Neural crest cell (in vitro differentiated cells): Measurements from ENCODE around the gene AHI1. TPM values are rescaled to one million over a fixed set of nuclear protein-coding genes. Genes with fewer than 3 reads are reported as not detected.

Experiments used
- DNase-seq: peaks from one replicate; pipeline ENCODE4 v3.0.0; 2021; ENCODE audit warnings: low read depth, mixed read lengths, low spot score
- H3K27ac Mint-ChIP-seq: one replicate; pipeline ENCODE4 v1.8.0; 2021; ENCODE audit warnings: mild to moderate bottlenecking, mixed read lengths; ENCODE audit not compliant: unreplicated experiment
- H3K27me3 Mint-ChIP-seq: 2 replicates; pipeline ENCODE4 v1.8.0; 2021; ENCODE audit warnings: low read depth, mild to moderate bottlenecking, mixed read lengths
- H3K36me3 Mint-ChIP-seq: 2 replicates; pipeline ENCODE4 v1.8.0; 2021; ENCODE audit warnings: low read depth, mild to moderate bottlenecking, mixed read lengths
- H3K4me1 Mint-ChIP-seq: 2 replicates; pipeline ENCODE4 v1.8.0; 2021; ENCODE audit warnings: mixed read lengths
- H3K4me3 Mint-ChIP-seq: one replicate; pipeline ENCODE4 v1.8.0; 2021; ENCODE audit warnings: mild to moderate bottlenecking, mixed read lengths
- H3K9me3 Mint-ChIP-seq: 2 replicates; pipeline ENCODE4 v1.8.0; 2021; ENCODE audit warnings: mixed read lengths
- CTCF ChIP-seq: fragments of 200-600 bp; sonication (generic); conservative IDR thresholded peaks from 2 replicates; pipeline ENCODE4 v1.5.0; 2021; ENCODE audit warnings: antibody characterized with exemption, mild to moderate bottlenecking
- total RNA-seq: library from RNA; stranded (reverse); gene quantifications from 2 replicates; pipeline ENCODE4 v1.2.1, GENCODE V29; 2021

The AHI1 gene
- total RNA-seq, 1 donor from 2014 or later, result 27.6 TPM

GRCh38 chr6:135311446-135312200 is 185.9 kb downstream of the AHI1 start:
- no peak for TF ChIP-seq CTCF
- H3K4me1 Mint-ChIP-seq, result no peaks in the 10 kb centered on the region
- H3K9me3 Mint-ChIP-seq, result no peaks in the 10 kb centered on the region
- no peak for DNase-seq
- H3K36me3 Mint-ChIP-seq, result peaks cover 5% of the 10 kb centered on the region
- H3K27ac Mint-ChIP-seq, result no peak overlapping the region
- H3K27me3 Mint-ChIP-seq, result no peaks in the 10 kb centered on the region
- no peak overlapping the region for H3K4me3 Mint-ChIP-seq

DNA sequence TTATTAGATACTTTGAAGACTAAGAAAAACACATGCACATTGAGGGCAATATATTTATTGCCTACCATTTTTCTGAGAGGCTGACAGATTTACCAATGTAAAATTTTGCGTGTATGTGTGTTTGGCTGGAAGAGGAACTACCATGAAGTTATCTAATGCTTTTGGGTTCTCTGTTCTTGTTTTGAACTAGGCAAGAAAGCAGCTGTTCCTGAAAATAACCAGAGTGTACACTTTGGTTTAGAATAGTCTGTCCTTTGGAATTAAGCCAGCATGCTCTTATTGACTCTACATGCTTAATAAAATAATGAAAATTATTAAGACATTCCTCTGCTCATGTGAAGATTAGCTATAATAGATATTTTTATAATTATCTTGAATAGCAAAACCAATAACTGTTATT is 187.2 kb downstream of the AHI1 start:
- DNase-seq, result no peak
- no peaks in the 10 kb centered on the region for H3K9me3 Mint-ChIP-seq
- no peaks in the 10 kb centered on the region for H3K27me3 Mint-ChIP-seq
- no peak overlapping the region for H3K4me3 Mint-ChIP-seq
- no peak for TF ChIP-seq CTCF
- no peak overlapping the region for H3K27ac Mint-ChIP-seq
- H3K36me3 Mint-ChIP-seq, result no peaks in the 10 kb centered on the region
- no peaks in the 10 kb centered on the region for H3K4me1 Mint-ChIP-seq

GRCh38 chr6:135306740-135307420 is 190.7 kb downstream of the AHI1 start:
- Mint-ChIP-seq H3K36me3 (no peaks in the 10 kb centered on the region), H3K9me3 (no peaks in the 10 kb centered on the region), H3K4me3 (no peak overlapping the region), H3K27me3 (no peaks in the 10 kb centered on the region), H3K27ac (no peak overlapping the region), H3K4me1 (no peaks in the 10 kb centered on the region)
- no peak for TF ChIP-seq CTCF
- no peak for DNase-seq

- no peak for DNase-seq
- Mint-ChIP-seq H3K27ac (no peak overlapping the region), H3K27me3 (no peaks in the 10 kb centered on the region), H3K4me1 (no peaks in the 10 kb centered on the region), H3K4me3 (no peak overlapping the region), H3K36me3 (no peaks in the 10 kb centered on the region), H3K9me3 (no peaks in the 10 kb centered on the region)
- TF ChIP-seq CTCF, result no peak
Measured at GRCh38 chr6:135306166-135306565, 191.4 kb downstream of the AHI1 start.

DNA sequence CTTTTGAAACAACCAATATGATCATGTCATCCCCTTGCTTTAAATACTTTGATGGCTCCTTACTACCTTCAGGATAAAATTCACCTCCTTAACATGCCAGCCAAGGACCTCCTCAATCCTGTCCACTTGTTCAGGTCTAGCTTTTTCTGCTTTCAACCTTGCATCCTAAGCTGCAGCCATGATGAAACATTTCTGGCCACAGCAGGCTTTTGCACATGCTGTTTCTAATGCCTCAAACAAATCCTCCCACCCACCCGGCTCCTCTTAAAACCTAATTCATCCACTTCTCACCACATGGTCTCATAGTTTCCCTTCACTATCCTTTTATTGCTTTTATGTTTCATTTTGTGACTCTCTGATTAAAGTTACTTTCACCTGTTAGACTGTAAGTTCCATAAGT is 191.9 kb downstream of the AHI1 start:
- Mint-ChIP-seq H3K9me3 (no peaks in the 10 kb centered on the region), H3K27me3 (no peaks in the 10 kb centered on the region), H3K27ac (no peak overlapping the region), H3K36me3 (no peaks in the 10 kb centered on the region), H3K4me1 (no peaks in the 10 kb centered on the region), H3K4me3 (no peak overlapping the region)
- no peak for DNase-seq
- TF ChIP-seq CTCF, result no peak
